OCI-LY1 (cell line): ENCODE results near the gene MYEF2.

ENCODE experiments used
- H2AFZ ChIP-seq: fragments of 200-600 bp; sonication (generic), shearing (Covaris generic); 2 replicates; pipeline ENCODE4 v1.6.0; 2014; ENCODE audit warnings: antibody characterized with exemption, mild to moderate bottlenecking, low read length
- H3F3A ChIP-seq: fragments of 200-600 bp; sonication (generic), shearing (Covaris generic); 2 replicates; pipeline ENCODE4 v1.6.0; 2014; ENCODE audit warnings: mild to moderate bottlenecking, antibody characterized with exemption, low read length, moderate library complexity; ENCODE audit not compliant: insufficient read depth
- H3K27ac ChIP-seq: fragments of 200-600 bp; sonication (generic); 2 replicates; pipeline ENCODE4 v1.5.1; 2014; ENCODE audit warnings: low read length, mixed run types, mild to moderate bottlenecking, low read depth; ENCODE audit not compliant: poor library complexity, severe bottlenecking
- H3K27me3 ChIP-seq: fragments of 200-600 bp; sonication (generic); 2 replicates; pipeline ENCODE4 v1.6.0; 2014; ENCODE audit warnings: antibody characterized with exemption, mild to moderate bottlenecking, low read length, moderate library complexity; ENCODE audit not compliant: insufficient read depth
- H3K36me3 ChIP-seq: fragments of 200-600 bp; sonication (generic); 2 replicates; pipeline ENCODE4 v1.6.1; 2014; ENCODE audit warnings: mild to moderate bottlenecking, antibody characterized with exemption, low read length, moderate library complexity, mixed read lengths; ENCODE audit not compliant: insufficient read depth
- H3K4me1 ChIP-seq: fragments of 200-600 bp; sonication (generic); 2 replicates; pipeline ENCODE4 v1.5.1; 2014; ENCODE audit warnings: mild to moderate bottlenecking, low read length, moderate library complexity; ENCODE audit not compliant: insufficient read depth, severe bottlenecking
- H3K4me2 ChIP-seq: fragments of 200-600 bp; sonication (generic), shearing (Covaris generic); 2 replicates; pipeline ENCODE4 v1.6.1; 2014; ENCODE audit warnings: low read length
- H3K4me3 ChIP-seq: fragments of 200-600 bp; sonication (generic); 2 replicates; pipeline ENCODE4 v1.5.1; 2014; ENCODE audit warnings: low read length, low read depth, mild to moderate bottlenecking, mixed read lengths; ENCODE audit not compliant: poor library complexity, severe bottlenecking
- H3K79me2 ChIP-seq: fragments of 200-600 bp; shearing (Covaris generic); 2 replicates; pipeline ENCODE4 v1.6.1; 2016; ENCODE audit warnings: mixed run types, low read length, mixed read lengths; ENCODE audit not compliant: insufficient read depth
- H3K9ac ChIP-seq: fragments of 200-600 bp; sonication (generic), shearing (Covaris generic); 2 replicates; pipeline ENCODE4 v1.6.1; 2014; ENCODE audit warnings: mild to moderate bottlenecking, low read length, mixed read lengths
- H3K9me2 ChIP-seq: fragments of 200-600 bp; sonication (generic), shearing (Covaris generic); 2 replicates; pipeline ENCODE4 v1.6.1; 2014; ENCODE audit warnings: low read depth, mild to moderate bottlenecking, low read length, mixed read lengths
- H3K9me3 ChIP-seq: fragments of 200-600 bp; shearing (Covaris generic); 2 replicates; pipeline ENCODE4 v1.6.1; 2014; ENCODE audit warnings: low read length, mixed read lengths
- H4K20me1 ChIP-seq: fragments of 200-600 bp; sonication (generic), shearing (Covaris generic); 2 replicates; pipeline ENCODE4 v1.6.0; 2016; ENCODE audit warnings: mild to moderate bottlenecking, low read length; ENCODE audit not compliant: insufficient read depth
- EZH2 ChIP-seq: fragments of 200-600 bp; sonication (generic), shearing (Covaris generic); IDR thresholded peaks from 2 replicates; pipeline ENCODE4 v1.8.0; 2017; ENCODE audit warnings: borderline replicate concordance, mixed run types, mild to moderate bottlenecking, antibody characterized with exemption, low read length, moderate library complexity, mixed read lengths
- TF ChIP-seq, protein P1 (sequence below): fragments of 200-600 bp; sonication (generic), shearing (Covaris generic); IDR thresholded peaks from 2 replicates; pipeline ENCODE4 v1.5.1; 2017; ENCODE audit warnings: mild to moderate bottlenecking, antibody characterized with exemption, low read length, moderate library complexity, mixed read lengths

Gene MYEF2

GRCh38 chr15:48202068-48202467 lies 24.0 kb upstream of the MYEF2 start:
- Histone ChIP-seq H3K9ac (no peak overlapping the region), H3K36me3 (no peaks in the 10 kb centered on the region), H3K4me3 (no peak overlapping the region), H3K79me2 (no peaks in the 10 kb centered on the region), H3K27me3 (no peaks in the 10 kb centered on the region), H4K20me1 (no peaks in the 10 kb centered on the region), H3F3A (no peaks in the 10 kb centered on the region), H2AFZ (no peak overlapping the region), H3K9me3 (no peaks in the 10 kb centered on the region), H3K9me2 (no peaks in the 10 kb centered on the region), H3K4me1 (no peaks in the 10 kb centered on the region), H3K27ac (no peak overlapping the region), H3K4me2 (no peak overlapping the region)
- TF ChIP-seq, protein P1, sequence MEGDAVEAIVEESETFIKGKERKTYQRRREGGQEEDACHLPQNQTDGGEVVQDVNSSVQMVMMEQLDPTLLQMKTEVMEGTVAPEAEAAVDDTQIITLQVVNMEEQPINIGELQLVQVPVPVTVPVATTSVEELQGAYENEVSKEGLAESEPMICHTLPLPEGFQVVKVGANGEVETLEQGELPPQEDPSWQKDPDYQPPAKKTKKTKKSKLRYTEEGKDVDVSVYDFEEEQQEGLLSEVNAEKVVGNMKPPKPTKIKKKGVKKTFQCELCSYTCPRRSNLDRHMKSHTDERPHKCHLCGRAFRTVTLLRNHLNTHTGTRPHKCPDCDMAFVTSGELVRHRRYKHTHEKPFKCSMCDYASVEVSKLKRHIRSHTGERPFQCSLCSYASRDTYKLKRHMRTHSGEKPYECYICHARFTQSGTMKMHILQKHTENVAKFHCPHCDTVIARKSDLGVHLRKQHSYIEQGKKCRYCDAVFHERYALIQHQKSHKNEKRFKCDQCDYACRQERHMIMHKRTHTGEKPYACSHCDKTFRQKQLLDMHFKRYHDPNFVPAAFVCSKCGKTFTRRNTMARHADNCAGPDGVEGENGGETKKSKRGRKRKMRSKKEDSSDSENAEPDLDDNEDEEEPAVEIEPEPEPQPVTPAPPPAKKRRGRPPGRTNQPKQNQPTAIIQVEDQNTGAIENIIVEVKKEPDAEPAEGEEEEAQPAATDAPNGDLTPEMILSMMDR: no peak
- TF ChIP-seq EZH2: no peak

GRCh38 chr15:48191574-48192225 lies 13.6 kb upstream of the MYEF2 start, which contains the start of gene CTXN2:
CTXN2 (plus strand) TSS chr15:48191665; CDS start chr15:48201301, 9,636 bp downstream.
- H3K79me2 ChIP-seq: no peaks in the 10 kb centered on the region
- no peak within 1 kb of the TSS for H3K9ac ChIP-seq
- H4K20me1 ChIP-seq: no peaks in the 10 kb centered on the region
- H3K9me2 ChIP-seq: no peaks in the 10 kb centered on the region
- no peaks in the 10 kb centered on the region for H3K4me1 ChIP-seq
- no peak within 1 kb of the TSS for H2AFZ ChIP-seq
- no peaks in the 10 kb centered on the region for H3K9me3 ChIP-seq
- no peaks in the 10 kb centered on the region for H3K36me3 ChIP-seq
- H3K4me2 ChIP-seq: no peak within 1 kb of the TSS
- no peaks in the 10 kb centered on the region for H3K27me3 ChIP-seq
- TF ChIP-seq, protein P1: no peak
- TF ChIP-seq EZH2: no peak
- H3K27ac ChIP-seq: no peak within 1 kb of the TSS
- H3K4me3 ChIP-seq: no peak within 1 kb of the TSS
- H3F3A ChIP-seq: no peaks in the 10 kb centered on the region

GRCh38 chr15:48190932-48191573 lies 13.0 kb upstream of the MYEF2 start:
- no peaks in the 10 kb centered on the region for H3K36me3 ChIP-seq
- no peak overlapping the region for H3K4me2 ChIP-seq
- no peak for TF ChIP-seq EZH2
- TF ChIP-seq, protein P1: no peak
- no peaks in the 10 kb centered on the region for H3F3A ChIP-seq
- H3K4me1 ChIP-seq: no peaks in the 10 kb centered on the region
- H3K9me3 ChIP-seq: no peaks in the 10 kb centered on the region
- no peak overlapping the region for H3K9ac ChIP-seq
- H3K27me3 ChIP-seq: no peaks in the 10 kb centered on the region
- no peaks in the 10 kb centered on the region for H4K20me1 ChIP-seq
- no peaks in the 10 kb centered on the region for H3K79me2 ChIP-seq
- H3K27ac ChIP-seq: no peak overlapping the region
- H3K9me2 ChIP-seq: no peaks in the 10 kb centered on the region
- H2AFZ ChIP-seq: no peak overlapping the region
- no peak overlapping the region for H3K4me3 ChIP-seq
